GM21515 (cell line): ENCODE measurements around the gene LY6G6D.

Experiments
- ATAC-seq: cut with Tn5 transposase; IDR thresholded peaks from one replicate; pipeline ENCODE4 v1.9.1; 2021; ENCODE audit not compliant: unreplicated experiment

The LY6G6D gene, protein sequence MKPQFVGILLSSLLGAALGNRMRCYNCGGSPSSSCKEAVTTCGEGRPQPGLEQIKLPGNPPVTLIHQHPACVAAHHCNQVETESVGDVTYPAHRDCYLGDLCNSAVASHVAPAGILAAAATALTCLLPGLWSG

DNA sequence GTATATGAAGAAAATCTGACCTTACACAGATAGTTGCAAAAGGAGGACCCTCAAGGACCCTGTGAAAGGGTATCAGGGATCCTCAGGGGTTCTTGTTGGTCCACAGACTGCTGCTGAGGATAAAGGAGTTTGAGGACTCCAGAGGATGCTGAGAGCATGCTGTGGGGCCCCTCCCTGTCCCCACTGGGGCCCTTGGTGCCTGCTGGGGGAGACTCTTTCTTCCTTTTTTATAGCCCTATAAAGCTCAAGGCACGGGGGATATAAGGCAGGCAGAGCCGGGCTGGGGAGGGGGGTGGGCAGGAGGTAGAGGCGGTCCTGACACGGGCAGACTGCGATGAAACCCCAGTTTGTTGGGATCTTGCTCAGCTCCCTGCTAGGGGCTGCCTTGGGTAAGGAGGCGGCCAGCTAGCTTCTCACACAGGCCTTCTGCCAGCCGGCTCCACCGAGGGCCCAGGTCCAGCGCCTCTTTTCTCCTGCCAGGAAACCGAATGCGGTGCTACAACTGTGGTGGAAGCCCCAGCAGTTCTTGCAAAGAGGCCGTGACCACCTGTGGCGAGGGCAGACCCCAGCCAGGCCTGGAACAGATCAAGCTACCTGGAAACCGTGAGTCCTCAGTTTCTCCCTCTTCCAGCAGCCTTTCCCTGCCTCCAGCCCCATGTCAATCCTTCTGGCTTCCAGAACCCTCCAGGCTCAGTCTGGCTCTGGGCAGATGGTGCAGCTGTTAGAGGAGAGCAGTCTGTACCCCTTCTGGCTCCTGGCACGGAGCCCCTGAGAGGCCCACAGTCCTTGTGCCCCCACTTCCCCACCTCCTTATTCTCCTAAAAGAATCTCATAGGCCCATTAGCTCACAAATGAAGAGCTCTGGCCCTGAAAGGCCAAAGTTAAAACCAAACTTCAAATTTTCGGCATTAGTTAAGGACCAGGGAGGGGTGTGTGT, at the start of gene LY6G6D:
Gene LY6G6D, plus strand, starts transcription at position 327 of the 937 bp plus-strand sequence. Its CDS starts 8 bp downstream, at position 335.
- no peak for ATAC-seq

DNA sequence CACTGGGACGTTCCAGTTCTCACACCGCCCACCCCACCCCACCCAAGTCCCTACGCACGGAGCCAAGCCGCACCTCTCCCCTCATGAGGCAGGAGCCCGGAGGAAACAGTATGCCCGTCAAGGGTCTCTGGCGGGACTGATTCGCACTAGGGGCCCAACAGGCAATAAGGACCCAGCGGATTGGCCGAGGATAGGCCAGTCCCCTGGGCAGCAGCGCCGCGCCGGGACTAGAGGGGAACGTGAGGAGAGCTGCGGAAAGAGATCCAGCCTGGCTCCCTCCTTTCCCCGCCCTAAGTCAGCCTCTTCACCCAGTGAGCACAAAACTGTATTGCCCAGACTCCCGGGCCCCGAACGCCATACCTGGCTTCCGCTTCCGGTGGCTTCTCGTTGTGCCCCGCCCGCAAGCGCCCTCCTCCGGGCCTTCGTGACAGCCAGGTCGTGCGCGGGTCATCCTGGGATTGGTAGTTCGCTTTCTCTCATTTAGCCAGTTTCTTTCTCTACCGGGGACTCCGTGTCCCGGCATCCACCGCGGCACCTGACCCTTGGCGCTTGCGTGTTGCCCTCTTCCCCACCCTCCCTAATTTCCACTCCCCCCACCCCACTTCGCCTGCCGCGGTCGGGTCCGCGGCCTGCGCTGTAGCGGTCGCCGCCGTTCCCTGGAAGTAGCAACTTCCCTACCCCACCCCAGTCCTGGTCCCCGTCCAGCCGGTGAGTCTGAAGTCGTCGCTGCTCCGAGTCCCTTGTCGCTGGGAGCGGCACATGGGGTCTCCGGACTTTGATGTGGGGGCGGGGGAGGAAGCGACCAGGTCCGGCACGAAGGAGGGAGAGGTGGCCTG, 49.4 kb upstream of the LY6G6D start, which contains the start of gene CSNK2B:
Gene CSNK2B, plus strand, starts transcription at position 580 of the 836 bp plus-strand sequence. CDS start 752 bp downstream, outside the sequence.
- peak; percentile 68 for ATAC-seq

DNA sequence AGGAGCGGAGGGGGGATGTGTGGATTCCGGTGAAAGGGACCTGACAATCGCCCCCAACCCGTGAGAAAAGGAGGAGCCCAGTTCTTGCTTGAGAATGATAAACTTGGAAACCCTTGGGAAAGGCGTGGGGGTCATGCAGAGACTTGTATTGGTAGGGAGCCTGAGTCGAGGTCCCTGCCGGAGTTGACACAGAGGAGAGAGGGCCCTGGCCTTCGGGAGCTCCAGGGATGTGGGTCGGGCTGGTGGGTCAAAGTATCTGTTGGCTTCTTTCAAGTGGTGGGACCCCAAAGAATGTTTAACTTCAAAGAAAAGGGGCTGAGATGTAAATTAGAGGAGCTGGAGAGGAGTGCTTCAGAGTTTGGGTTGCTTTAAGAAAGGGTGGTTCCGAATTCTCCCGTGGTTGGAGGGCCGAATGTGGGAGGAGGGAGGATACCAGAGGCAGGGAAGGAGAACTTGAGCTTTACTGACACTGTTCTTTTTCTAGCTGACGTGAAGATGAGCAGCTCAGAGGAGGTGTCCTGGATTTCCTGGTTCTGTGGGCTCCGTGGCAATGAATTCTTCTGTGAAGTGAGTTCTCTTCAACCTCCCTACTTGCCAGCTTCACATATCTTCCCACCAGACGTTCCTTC, 48.7 kb upstream of the LY6G6D start:
- ATAC-seq = no peak

DNA sequence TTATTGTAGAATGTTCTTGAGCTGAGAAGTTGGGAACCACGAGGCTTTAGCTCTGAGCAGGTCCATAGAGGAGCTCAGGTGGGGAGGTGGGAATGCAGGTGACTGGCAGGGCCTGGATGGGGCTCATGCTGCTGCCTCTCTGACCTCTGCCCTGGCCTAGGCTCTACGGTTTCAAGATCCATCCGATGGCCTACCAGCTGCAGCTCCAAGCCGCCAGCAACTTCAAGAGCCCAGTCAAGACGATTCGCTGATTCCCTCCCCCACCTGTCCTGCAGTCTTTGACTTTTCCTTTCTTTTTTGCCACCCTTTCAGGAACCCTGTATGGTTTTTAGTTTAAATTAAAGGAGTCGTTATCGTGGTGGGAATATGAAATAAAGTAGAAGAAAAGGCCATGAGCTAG, 45.5 kb upstream of the LY6G6D start, which contains the start of gene LY6G5B:
Gene LY6G5B, plus strand, starts transcription at position 301 of the 400 bp plus-strand sequence. CDS start 975 bp downstream, outside the sequence.
- ATAC-seq = no peak

DNA sequence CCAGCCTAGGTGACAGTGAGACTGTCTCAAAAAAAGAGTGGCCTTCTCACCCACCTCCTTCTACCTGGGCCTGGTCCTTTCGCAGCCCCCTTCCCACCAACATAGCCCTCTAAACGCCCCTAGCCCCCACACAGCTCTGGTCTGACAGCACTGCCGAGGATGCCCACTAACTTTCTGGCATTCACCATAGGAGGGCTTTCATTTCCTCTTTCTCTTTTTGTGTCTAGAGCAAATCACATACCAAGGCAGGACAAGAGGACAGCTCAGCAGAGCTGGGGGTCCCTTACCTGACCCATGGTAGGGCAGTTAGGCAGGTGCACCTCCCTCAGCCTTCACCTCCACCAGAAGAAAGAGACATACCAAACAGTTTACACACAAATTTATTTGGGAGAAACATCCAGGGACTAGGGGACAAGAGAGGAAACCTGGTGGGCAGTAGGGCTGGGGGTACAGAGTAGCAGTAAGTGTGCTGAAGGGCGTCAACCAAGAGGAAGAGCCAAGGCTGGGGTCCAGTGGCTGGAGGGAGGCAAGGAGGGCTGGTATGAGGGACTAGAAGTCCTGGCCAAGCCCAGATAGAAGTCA, 38.7 kb upstream of the LY6G6D start:
- ATAC-seq = no peak

DNA sequence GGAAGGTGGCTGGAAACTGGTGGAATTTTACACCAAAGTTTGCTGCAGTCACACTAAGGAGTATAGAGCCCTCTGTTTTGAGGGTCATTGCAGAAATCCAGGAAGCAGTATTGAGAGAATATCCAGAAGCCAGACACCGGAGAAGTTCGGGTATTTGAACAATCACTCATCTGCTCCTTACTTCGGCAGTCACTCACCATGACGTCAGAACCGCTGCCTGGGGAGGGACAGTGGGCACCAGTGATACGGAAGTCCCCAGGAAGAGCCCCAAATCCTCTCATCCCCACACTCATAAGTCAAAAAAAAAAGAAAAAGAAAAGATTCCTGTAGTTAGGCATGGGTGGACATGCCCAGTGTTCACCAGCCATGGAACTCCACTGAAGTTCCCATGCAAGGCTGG, 38.2 kb upstream of the LY6G6D start:
- no peak for ATAC-seq

DNA sequence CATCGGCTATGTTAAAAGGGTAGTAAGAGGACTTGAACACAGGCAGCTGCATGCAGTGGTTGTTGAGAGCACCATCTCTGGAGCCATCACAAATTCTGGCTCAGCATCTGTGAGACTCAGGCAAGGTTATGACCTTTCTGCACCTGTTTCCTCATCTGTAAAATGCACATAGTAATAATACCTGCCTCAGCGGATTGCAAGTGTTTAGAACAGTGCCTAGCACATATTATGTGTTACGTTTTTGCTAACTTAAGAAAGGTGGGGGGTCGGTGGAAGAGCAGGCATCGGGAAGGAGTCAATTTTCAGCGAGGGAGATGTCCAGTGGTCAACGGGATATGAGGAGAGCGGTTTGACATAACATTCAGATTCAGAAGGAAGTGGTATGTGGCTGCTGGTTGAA, 37.2 kb upstream of the LY6G6D start:
- ATAC-seq = no peak

DNA sequence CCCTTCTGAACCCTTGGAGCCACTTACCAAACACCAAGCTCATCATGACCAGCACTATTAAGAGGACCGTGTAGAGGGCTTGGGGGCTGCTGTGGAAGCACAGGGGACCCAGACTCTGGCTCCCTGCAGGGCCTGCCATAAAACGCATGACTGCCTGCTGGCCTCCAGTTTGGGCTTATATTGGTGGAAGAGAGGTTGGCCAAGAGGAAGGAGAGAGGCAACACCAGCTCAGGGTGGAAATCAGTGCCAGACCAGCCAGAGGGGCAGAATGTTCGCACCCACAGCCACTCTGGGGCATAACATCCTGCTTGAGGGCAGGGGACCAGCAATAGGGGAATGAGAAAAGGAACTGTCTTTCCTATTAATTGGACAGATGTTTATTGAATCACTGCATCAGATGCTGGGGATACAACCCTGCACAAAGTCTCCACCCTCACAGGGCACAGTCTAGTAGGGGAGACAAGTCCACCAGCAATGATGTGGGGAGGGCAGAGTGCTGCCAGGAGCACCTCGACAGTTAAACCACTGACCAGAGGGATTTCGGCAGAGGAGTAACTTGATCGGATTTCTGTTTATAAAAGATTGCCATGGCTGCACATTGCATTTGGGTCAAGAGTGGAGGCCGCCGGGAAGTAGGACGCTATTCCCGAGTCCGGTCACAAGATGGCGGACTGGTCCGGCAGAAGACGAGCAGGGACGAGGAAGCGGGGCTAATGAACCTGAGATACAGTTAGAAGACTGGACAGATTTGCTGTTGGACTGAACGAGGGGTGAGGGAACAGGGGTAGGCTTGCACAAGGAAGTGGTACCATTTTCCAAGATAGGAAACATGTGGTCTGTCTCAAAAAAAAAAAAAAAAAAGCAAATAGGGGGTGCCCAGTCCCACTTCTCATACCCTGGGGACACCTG, 34.7 kb upstream of the LY6G6D start, which contains the start of gene LY6G5C:
Gene LY6G5C, minus strand, starts transcription at position 842 of the 909 bp plus-strand sequence. Its CDS starts 694 bp downstream, at position 148.
- ATAC-seq = no peak

DNA sequence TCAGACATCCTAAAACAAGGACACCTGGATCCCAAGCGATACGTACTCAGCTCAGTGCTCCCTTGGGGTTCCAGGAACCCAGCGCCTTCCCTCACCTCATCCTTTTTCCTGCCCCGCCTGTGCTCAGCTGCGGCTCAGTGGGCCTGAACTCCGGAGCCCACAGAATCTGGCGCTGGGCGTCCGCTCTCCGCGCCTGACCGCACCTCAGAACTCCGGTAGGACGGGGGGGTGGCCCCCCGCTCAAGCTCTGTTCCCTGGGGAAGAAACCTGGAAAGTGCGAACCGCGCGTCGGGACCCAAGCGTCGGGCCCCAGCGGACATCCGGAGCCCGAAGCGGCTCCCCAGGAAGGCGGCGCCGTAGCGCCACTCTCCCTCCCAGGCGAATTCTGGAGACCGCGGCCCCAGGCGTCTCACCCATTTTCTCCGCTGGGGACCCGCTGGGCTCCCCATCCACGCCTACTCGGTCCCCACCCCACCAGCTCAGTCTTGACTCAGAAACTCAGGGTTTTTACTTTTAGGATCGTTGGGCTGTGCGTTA, 33.9 kb upstream of the LY6G6D start:
- ATAC-seq = no peak

DNA sequence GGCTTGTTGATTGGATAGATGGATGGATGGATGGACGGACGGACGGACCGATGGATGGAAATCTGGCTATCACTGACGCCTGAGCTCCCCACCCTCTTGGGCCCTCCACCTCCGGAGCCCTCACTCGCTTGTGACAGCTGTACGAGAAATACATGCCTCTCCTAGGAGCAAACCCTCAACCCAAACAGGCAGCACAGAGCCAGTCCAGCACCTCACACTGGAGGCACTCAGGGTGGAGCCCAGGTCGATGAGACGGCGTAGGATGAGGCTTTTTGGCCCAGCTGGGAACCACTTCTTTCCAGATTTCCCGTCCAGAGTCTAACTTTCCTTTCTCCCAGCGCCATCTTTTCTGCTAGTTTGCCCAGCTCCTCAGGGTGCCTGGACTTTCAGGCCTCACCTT, 31.6 kb upstream of the LY6G6D start:
- ATAC-seq = no peak

DNA sequence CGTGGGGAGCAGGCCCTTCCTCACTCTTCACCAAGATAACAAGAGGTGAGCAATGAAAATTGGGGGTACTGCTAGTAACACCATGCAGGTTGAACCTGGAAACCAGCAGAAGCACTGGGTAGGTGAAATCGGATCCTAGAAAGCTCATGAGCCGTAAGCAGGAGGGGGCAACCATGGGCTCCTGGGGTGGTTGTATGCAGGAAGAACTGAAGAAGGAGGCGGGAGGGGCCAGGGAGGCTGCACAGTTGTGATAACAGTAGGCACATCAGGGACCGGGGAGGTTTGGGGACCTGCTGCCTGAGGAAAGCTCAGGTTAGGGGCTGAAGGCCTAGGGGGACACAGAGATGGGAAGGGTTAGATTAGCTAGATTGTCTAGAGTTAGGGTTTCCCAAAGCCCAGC, 28.7 kb upstream of the LY6G6D start:
- no peak for ATAC-seq

DNA sequence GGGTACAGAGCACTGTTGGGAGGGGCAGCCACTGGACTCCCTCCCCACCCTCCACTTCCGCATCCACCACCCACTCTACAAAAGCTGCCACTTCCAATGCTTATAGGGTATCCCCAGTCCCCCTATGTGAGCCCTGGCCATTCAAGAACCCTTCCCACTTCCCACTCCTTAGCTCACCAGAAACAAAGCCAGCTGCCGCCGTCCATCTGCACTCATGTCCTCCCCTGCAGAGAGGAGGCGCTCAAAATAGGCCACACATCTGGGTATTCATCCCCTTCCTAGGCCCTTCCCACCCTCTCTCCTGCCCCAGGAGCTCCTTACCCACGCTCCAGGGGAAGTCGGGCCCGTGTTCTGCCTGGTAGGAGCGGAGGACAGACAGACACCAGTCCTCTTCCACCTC, 27.8 kb upstream of the LY6G6D start:
- no peak for ATAC-seq

DNA sequence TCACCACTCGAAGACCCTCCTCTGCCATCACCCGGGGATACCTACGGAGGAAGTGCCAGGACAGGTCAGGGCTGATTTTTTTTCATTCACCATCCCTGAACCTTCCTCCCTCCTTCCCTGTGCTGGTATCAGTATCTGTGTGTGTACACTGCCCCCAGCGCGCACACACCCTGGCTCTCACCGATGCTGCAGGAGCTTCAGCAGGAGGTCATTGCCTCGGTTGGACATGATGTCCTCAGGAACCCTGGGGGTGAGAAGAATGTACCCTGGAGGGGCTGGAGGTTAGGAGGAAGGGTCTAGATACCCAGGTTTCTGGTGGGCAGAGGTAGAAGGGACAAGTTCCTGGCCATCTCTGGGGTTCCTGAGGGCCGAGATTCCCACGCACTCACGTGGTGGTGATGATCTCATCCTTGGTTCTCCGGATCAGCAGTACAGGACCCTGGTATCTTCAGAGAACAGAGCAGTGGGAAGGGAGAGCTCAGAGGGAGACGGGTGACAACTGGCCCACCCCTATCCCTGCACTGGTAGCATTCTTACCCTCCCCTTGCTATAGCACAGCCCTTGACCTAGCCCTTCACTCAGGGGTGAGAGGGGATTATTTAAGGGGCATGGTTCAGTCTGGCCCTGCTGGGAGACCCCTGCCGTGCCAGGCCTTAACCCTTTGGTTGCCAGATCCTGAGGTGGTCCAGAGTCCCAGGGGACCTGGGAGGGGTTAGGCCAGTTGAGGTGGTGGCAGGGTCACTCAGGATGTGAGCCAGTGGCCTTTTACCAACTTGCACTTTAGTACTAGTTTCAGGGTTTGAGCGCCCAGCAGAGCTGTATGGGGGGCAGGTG, 27.1 kb upstream of the LY6G6D start:
- no peak for ATAC-seq

DNA sequence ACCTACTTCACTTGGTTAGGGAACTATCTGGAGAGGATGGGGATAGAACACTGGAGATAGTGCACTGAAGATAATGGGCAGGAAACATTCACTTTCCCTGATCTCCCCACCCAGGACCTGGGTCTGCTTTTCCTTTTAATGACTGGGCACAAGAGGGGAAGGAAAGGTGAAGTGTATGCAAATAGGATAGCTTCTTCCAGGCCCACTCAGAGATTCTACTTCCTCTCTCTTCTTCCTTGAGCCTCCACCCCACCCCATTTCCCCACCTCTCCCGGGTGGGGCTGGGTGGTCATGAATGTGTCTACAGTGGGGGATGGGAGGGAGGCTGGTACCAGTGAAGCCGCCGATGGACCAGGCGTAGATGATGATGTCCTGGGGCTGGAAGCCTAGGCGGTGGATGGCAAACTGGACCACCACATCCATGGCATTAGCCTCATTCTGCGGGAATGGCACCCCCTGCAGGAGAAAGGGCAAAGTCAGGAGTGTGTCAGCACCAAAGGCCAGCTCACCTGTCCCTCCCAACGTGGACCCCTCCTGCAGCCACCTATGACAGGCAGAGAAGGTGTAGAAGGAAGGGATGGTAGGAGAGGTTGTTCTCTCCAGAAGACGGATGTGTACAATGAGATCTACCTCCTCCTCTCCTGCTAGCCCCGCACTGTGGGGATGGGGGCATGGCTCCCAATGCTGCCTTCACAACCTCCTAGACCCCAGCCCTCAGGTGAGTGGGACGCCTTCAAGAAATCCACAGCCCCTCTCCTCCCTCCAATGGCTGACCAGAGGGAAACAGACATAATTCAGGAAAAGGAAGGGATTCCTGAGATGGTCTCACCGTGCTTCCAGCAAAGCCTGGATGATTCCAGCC, 25.7 kb upstream of the LY6G6D start:
- ATAC-seq = no peak

DNA sequence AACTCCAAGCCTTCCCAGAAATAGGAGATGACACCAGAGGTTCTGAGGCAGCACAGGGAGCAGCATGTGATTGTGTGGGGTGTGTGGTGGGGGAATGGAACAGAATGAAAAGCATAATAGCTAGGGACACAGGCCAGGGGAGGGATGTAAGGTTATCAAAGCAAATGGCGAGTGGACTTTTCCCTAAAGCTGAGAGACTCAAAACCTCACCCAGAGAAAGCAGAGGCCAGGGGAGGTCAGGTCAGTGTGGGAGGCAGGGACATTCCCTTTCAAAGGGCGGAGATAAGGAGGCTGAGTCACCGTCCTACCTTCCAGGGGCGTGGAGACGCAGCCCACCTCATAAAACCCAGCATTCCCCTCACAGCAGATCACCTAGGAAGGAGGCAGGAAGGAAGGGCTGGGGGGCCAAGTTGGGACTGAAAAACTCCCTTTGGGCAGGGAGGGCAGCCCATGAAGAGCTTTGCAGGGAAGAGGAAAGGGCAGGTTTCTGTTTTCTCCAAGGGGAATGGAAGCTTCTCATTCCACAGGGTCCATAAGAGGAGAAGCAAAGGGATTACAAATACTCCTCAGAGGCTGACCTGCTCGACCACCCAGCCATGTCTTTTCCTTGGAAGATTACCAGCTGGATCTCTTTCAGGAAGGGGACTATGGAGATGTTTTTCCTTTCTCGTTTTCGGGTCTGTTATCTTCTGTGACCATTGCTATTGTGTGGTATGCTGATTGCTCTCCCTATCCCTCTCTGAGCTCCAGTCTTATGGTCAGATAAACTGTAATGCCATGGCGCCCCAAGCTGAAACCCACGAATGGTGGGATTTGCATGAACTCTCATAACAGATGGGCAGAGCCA, 24.7 kb upstream of the LY6G6D start:
- ATAC-seq = no peak

DNA sequence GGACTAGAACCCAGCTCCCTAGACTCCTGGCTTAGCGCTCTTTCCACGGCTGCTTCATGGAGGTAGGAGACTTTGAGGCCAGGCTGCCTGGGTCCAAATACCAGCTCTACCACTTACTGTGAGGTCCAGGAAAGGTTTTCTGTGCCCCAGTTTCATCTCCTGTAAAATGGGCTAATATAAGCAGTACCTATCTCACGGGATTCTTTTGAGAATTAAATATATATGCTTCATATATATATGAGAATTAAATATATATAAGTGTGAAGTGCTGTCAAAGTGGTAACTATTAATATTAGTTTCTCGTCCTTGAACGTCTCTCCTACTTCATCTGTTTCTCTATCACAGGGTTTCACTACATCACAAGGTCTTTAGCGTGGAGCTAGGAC, 24.1 kb upstream of the LY6G6D start:
- no peak for ATAC-seq
